Tibial nerve (tissue), 4 donors: ENCODE data around the gene JARID2.

Experiments used
- EP300 ChIP-seq, 2 donors: sonication (generic); formaldehyde crosslinking; IDR thresholded peaks; one replicate each; pipeline ENCODE4 v1.6.1; 2017; ENCODE audit warnings: antibody characterized with exemption in 2 of 2, mild to moderate bottlenecking in 1 of 2
- POLR2A ChIP-seq, 2 donors: fragments of 450-650 bp; IDR thresholded peaks; one replicate each; pipeline ENCODE4 v1.6.1; 2017; ENCODE audit warnings: antibody characterized with exemption in 2 of 2, mild to moderate bottlenecking in 2 of 2, moderate library complexity in 2 of 2
- TF ChIP-seq, protein P1 (sequence below), 5 experiments: fragments of 200-600 bp in 3 of 5; fragments of 450-650 bp in 2 of 5; sonication (generic) in 3 of 5; IDR thresholded peaks; one replicate each; pipeline ENCODE4 v1.5.1; 2016 to 2019; ENCODE audit warnings: antibody characterized with exemption in 5 of 5, mild to moderate bottlenecking in 3 of 5, moderate library complexity in 2 of 5

DNA sequence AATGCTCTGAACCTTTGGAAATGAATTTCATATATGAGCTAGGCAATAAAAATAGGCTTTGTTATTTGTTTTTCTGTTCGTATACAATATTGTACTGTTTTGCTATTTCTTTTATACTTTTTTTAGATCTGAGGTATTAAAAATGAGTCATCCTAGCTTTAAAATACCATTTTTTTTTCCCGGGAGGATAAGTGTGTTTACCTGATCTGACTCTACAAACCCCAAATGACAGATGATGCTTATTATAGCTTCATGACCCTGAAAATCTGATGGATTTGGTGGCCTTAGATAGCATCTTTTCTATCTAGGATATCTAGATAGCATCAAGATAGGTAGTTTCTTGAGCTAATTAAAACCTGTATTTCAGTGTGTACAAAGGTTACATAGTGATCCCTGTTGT is 210.6 kb downstream of the JARID2 start:
- TF ChIP-seq EP300 (IDR thresholded peaks at IDR 0.05) (no peak), POLR2A (IDR thresholded peaks at IDR 0.05) (no peak)
- TF ChIP-seq, protein P1, sequence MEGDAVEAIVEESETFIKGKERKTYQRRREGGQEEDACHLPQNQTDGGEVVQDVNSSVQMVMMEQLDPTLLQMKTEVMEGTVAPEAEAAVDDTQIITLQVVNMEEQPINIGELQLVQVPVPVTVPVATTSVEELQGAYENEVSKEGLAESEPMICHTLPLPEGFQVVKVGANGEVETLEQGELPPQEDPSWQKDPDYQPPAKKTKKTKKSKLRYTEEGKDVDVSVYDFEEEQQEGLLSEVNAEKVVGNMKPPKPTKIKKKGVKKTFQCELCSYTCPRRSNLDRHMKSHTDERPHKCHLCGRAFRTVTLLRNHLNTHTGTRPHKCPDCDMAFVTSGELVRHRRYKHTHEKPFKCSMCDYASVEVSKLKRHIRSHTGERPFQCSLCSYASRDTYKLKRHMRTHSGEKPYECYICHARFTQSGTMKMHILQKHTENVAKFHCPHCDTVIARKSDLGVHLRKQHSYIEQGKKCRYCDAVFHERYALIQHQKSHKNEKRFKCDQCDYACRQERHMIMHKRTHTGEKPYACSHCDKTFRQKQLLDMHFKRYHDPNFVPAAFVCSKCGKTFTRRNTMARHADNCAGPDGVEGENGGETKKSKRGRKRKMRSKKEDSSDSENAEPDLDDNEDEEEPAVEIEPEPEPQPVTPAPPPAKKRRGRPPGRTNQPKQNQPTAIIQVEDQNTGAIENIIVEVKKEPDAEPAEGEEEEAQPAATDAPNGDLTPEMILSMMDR (IDR thresholded peaks at IDR 0.05), result no peak
